GM12878 (cell line): Measurements from ENCODE around the gene UFL1. TPM values are rescaled to one million over a fixed set of nuclear protein-coding genes. Genes with fewer than 3 reads are reported as not detected.
A peak's percentile ranks its signal among the peaks of the same experiment; 100 is the strongest.

Experiments used
- ATAC-seq: fragments of 200-7000 bp; cut with Tn5 transposase; 3 replicates; pipeline ENCODE4 v1.9.1; 2020; ENCODE audit warnings: mild to moderate bottlenecking, moderate library complexity
- BruUV-seq: library from RNA; stranded (reverse); fragments of 400-500 nt; replicated peaks from 2 replicates; lab custom pipeline; 2021; lab: Mats Ljungman, UMichigan
- CTCF ChIA-PET: fragments of 300-600 bp; sonication (Branson Sonifier 250); formaldehyde crosslinking; extraction: SDS; loops from one replicate; lab custom pipeline; 2021; ENCODE audit warnings: inconsistent platforms; lab: Yijun Ruan, JAX
- POLR2A ChIA-PET: fragments of 350-600 bp; formaldehyde crosslinking; extraction: SDS; loops from one replicate; lab custom pipeline; 2021; ENCODE audit warnings: inconsistent platforms; lab: Charles Lee
- RAD21 ChIA-PET: fragments of 300-600 bp; sonication (Branson Sonifier 250); formaldehyde crosslinking; loops from one replicate; lab custom pipeline; 2023; ENCODE audit warnings: antibody characterized with exemption; ENCODE audit not compliant: unreplicated experiment; lab: Charles Lee
- SMC1A ChIA-PET: fragments of 300-600 bp; sonication (Branson Sonifier 250); formaldehyde crosslinking; loops from one replicate; lab custom pipeline; 2023; ENCODE audit not compliant: unreplicated experiment, uncharacterized antibody; lab: Charles Lee
- DNase-seq: peaks from one replicate; pipeline ENCODE4 v3.0.0-alpha.2; 2011; ENCODE audit warnings: low read depth, low spot score
- FAIRE-seq: peaks from 3 replicates; lab custom pipeline; 2011; peaks lifted over from hg19 to GRCh38; lab: Jason Lieb, UNC
- H2AFZ ChIP-seq: 2 replicates; pipeline ENCODE4 v1.6.0; 2011; ENCODE audit warnings: low read depth, low read length, control low read depth; ENCODE audit not compliant: control insufficient read depth
- H3K27ac ChIP-seq: 2 replicates; pipeline ENCODE4 v1.5.1; 2011; ENCODE audit warnings: control low read depth; ENCODE audit not compliant: control insufficient read depth, insufficient read depth
- H3K27me3 ChIP-seq, 2 experiments: replicated peaks in 1 of 2; 2 replicates each; pipeline versions ENCODE4 v1.6.0 to v1.6.1; 2011; ENCODE audit warnings: low read length in 1 of 2; ENCODE audit not compliant: control insufficient read depth in 2 of 2, insufficient read depth in 2 of 2
- H3K36me3 ChIP-seq, 2 experiments: 2 replicates each; pipeline ENCODE4 v1.5.1; 2011; ENCODE audit warnings: low read length in 1 of 2; ENCODE audit not compliant: control insufficient read depth in 2 of 2, insufficient read depth in 2 of 2
- H3K4me1 ChIP-seq: 2 replicates; pipeline ENCODE4 v1.6.1; 2011; ENCODE audit warnings: mild to moderate bottlenecking, low read length, moderate library complexity, mixed read lengths; ENCODE audit not compliant: control insufficient read depth, insufficient read depth
- H3K4me2 ChIP-seq: 2 replicates; pipeline ENCODE4 v1.6.0; 2011; ENCODE audit warnings: control low read depth; ENCODE audit not compliant: control insufficient read depth, insufficient read depth
- H3K4me3 ChIP-seq: fragments of 200-600 bp; sonication (generic); 2 replicates; pipeline ENCODE4 v1.5.1; 2016
- H3K79me2 ChIP-seq: 2 replicates; pipeline ENCODE4 v1.6.0; 2011; ENCODE audit warnings: low read length; ENCODE audit not compliant: control insufficient read depth, insufficient read depth
- H3K9ac ChIP-seq: 2 replicates; pipeline ENCODE4 v1.8.0; 2011; ENCODE audit warnings: low read length, control low read depth, mixed read lengths; ENCODE audit not compliant: control insufficient read depth, insufficient read depth
- H3K9me3 ChIP-seq: replicated peaks from 3 replicates; pipeline ENCODE4 v1.5.1; 2011; ENCODE audit warnings: mild to moderate bottlenecking, low read length; ENCODE audit not compliant: control insufficient read depth, insufficient read depth
- H4K20me1 ChIP-seq: 2 replicates; pipeline ENCODE4 v1.6.0; 2011; ENCODE audit not compliant: control insufficient read depth, insufficient read depth
- HCFC1 ChIP-seq: fragments of 150-350 bp; IDR thresholded peaks from 2 replicates; pipeline ENCODE4 v1.6.1; 2014; ENCODE audit warnings: low read length
- MEF2B ChIP-seq: fragments of 450-650 bp; IDR thresholded peaks from 2 replicates; pipeline ENCODE4 v1.6.1; 2018; ENCODE audit warnings: mild to moderate bottlenecking, moderate library complexity; ENCODE audit not compliant: partially characterized antibody, poor library complexity, severe bottlenecking
- MTA2 ChIP-seq: fragments of 450-650 bp; IDR thresholded peaks from 2 replicates; pipeline ENCODE4 v1.6.1; 2016; ENCODE audit warnings: low read depth, mild to moderate bottlenecking, moderate library complexity
- NFIC ChIP-seq: IDR thresholded peaks from 2 replicates; pipeline ENCODE4 v1.6.1; 2012; ENCODE audit warnings: low read depth, mild to moderate bottlenecking, inconsistent platforms, low read length, moderate library complexity
- WGBS: methylation state at CpG from one replicate; pipeline ENCODE4 v1.1.6; 2016; ENCODE audit warnings: low lambda C conversion rate; ENCODE audit not compliant: insufficient replicate concordance, insufficient coverage; ENCODE audit errors: missing lambda C conversion rate; 5-methylcytosine and 5-hydroxymethylcytosine counted together
- in situ Hi-C: fragments of 300-500 bp; cut with MboI; formaldehyde crosslinking; loops from 9 replicates; pipeline ENCODE4 v1.14.3; 2018; ENCODE audit warnings: mixed read lengths
- intact Hi-C: fragments of 100-400 bp; cut with micrococcal nuclease; formaldehyde crosslinking; loops from one replicate; pipeline ENCODE4 v1.14.2; 2022; ENCODE audit not compliant: unreplicated experiment
- polyA plus RNA-seq, 11 experiments: library from polyadenylated mRNA; depleted of rRNA in 4 of 11; unstranded in 6 of 11; stranded (reverse) in 5 of 11; fragments of >200 nt; fragmentation: Nextera tagmentation in 4 of 11; fragmentation: Illumina TruSeq in 1 of 11; extraction: Ambion mirVana in 4 of 11; extraction: Trizol in 1 of 11; gene quantifications; 1 replicate in 1 of 11; 2 replicates in 10 of 11; pipeline versions ENCODE4 v1.2.1 to v1.2.3, GENCODE V29; 2011 to 2016; ENCODE audit warnings: inconsistent platforms in 2 of 11, missing spikeins in 2 of 11, low read depth in 1 of 11
- total RNA-seq, 4 experiments: library from RNA; depleted of rRNA in 3 of 4; stranded (reverse); fragments of >200 nt in 3 of 4; fragmentation: Illumina TruSeq in 1 of 4; extraction: Trizol in 1 of 4; gene quantifications; 2 replicates each; pipeline versions ENCODE4 v1.2.1 to v1.2.3, GENCODE V29; 2013 to 2021
- TF ChIP-seq, protein P1 (sequence below), 3 experiments: IDR thresholded peaks in 2 of 3; conservative IDR thresholded peaks in 1 of 3; 2 replicates each; pipeline ENCODE4 v1.5.1; 2011; ENCODE audit warnings: low read depth in 3 of 3, low read length in 3 of 3, mild to moderate bottlenecking in 3 of 3, control low read depth in 2 of 3, moderate library complexity in 2 of 3, inconsistent platforms in 1 of 3, mixed read lengths in 1 of 3; ENCODE audit not compliant: control insufficient read depth in 2 of 3, insufficient read depth in 1 of 3; ENCODE audit errors: extremely low read depth in 1 of 3

The UFL1 gene
- total and polyA plus RNA-seq, 10 of the 15 experiments (the other 5 are each of a cell fraction or from before 2014, with no cell fraction given), result 13.8 to 29.3 (median 24.4) TPM

- RAD21 ChIA-PET, result interaction anchor here (0.6 kb wide), 1 partner anchor 85 kb away, joined by 3 read pairs; no protein-coding TSS in a partner anchor
These were observed 82.8 kb downstream of the UFL1 start for GRCh38 chr6:96604420-96604819.

More at GRCh38 chr6:96604420-96604819, 82.8 kb downstream of the UFL1 start:
- Histone ChIP-seq H3K36me3 (no peaks in the 10 kb centered on the region), H3K9ac (no peak overlapping the region), H3K27ac (no peak overlapping the region), H4K20me1 (no peaks in the 10 kb centered on the region), H2AFZ (no peak overlapping the region), H3K4me2 (no peak overlapping the region), H3K4me1 (peaks cover 2% of the 10 kb centered on the region; the same call in 1 of the 2 replicates), H3K79me2 (no peaks in the 10 kb centered on the region)
- no peak for DNase-seq
- ATAC-seq, result peak; percentile 72
- CTCF ChIA-PET, result interaction anchor here (0.6 to 1.4 kb wide), 3 partner anchors 9 to 61 kb away, joined by 3 to 4 read pairs (median 3); no protein-coding TSS in a partner anchor
- in situ Hi-C loops (no loop called here), intact Hi-C loops (no loop called here)
- no peak for TF ChIP-seq HCFC1
- TF ChIP-seq MTA2, result peak; percentile 45; the same call in 1 of the 2 replicates
- peak; percentile 87 for TF ChIP-seq MEF2B
- TF ChIP-seq, protein P1, sequence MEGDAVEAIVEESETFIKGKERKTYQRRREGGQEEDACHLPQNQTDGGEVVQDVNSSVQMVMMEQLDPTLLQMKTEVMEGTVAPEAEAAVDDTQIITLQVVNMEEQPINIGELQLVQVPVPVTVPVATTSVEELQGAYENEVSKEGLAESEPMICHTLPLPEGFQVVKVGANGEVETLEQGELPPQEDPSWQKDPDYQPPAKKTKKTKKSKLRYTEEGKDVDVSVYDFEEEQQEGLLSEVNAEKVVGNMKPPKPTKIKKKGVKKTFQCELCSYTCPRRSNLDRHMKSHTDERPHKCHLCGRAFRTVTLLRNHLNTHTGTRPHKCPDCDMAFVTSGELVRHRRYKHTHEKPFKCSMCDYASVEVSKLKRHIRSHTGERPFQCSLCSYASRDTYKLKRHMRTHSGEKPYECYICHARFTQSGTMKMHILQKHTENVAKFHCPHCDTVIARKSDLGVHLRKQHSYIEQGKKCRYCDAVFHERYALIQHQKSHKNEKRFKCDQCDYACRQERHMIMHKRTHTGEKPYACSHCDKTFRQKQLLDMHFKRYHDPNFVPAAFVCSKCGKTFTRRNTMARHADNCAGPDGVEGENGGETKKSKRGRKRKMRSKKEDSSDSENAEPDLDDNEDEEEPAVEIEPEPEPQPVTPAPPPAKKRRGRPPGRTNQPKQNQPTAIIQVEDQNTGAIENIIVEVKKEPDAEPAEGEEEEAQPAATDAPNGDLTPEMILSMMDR (IDR thresholded peaks at IDR 0.05 in 2 of 3, conservative IDR thresholded peaks at IDR 0.05 in 1 of 3; ENCODE audit: control insufficient read depth in 2 of 3, extremely low read depth in 1 of 3, insufficient read depth in 1 of 3, low read depth in 3 of 3, low read length in 3 of 3), result no peak
- no peak for TF ChIP-seq NFIC
- TF ChIP-seq, all 136 proteins: peak for 2
- no peak for FAIRE-seq
- H3K9me3 ChIP-seq, result no peaks in the 10 kb centered on the region
- WGBS, result 48% methylated on average over 2 of the region's 2 CpGs
- ChIA-PET SMC1A (interaction anchor here (0.7 to 1.5 kb wide), 7 partner anchors 9 to 202 kb away, joined by 3 to 10 read pairs (median 3); partner anchors contain the start of gene FHL5), POLR2A (interaction anchor here (0.6 kb wide), 1 partner anchor 27 kb away, joined by 3 read pairs; no protein-coding TSS in a partner anchor)
- no peak overlapping the region for H3K4me3 ChIP-seq
- H3K27me3 ChIP-seq, result no peaks in the 10 kb centered on the region
- no TSS peak for BruUV-seq

Other genes starting within 250 kb of the UFL1 start
- gene FHL5, start 41.3 kb downstream of the UFL1 start, total RNA-seq (2014; rRNA removed), result not detected in 2 replicates
- gene FHL5, start 41.3 kb downstream of the UFL1 start, total RNA-seq (2014; rRNA removed; fragmentation: Illumina TruSeq; extraction: Trizol), result not detected in 2 replicates
- not detected in 2 replicates for gene FHL5, start 41.3 kb downstream of the UFL1 start, total RNA-seq (2021)
- 0.16 and 0.17 TPM in 2 replicates for gene FHL5, start 41.3 kb downstream of the UFL1 start, polyA plus RNA-seq (2011; rRNA removed)
- gene FHL5, start 41.3 kb downstream of the UFL1 start, polyA plus RNA-seq (2014; fragmentation: Illumina TruSeq; extraction: Trizol), result not detected in 2 replicates
- not detected for gene FHL5, start 41.3 kb downstream of the UFL1 start, polyA plus RNA-seq (2014; fragmentation: Nextera tagmentation; extraction: Ambion mirVana)
- gene FHL5, start 41.3 kb downstream of the UFL1 start, polyA plus RNA-seq (2014; rRNA removed), result not detected in 2 replicates
- not detected for gene FHL5, start 41.3 kb downstream of the UFL1 start, polyA plus RNA-seq (2016; fragmentation: Nextera tagmentation; extraction: Ambion mirVana)